Activated B cell treated with CpG ODN at 0.5 μM for 24 hours (primary cell): Measurements from ENCODE around the gene PIGN. TPM values are rescaled to one million over a fixed set of nuclear protein-coding genes. Genes with fewer than 3 reads are reported as not detected.

Experiments
- ATAC-seq: fragments of 200-7000 bp; cut with Tn5 transposase; one replicate; pipeline ENCODE4 v1.10.0; 2021; ENCODE audit warnings: low read depth, mild to moderate bottlenecking, moderate library complexity
- CTCF ChIA-PET: fragments of 350-600 bp; sonication (Branson Sonifier 250); formaldehyde crosslinking; loops from one replicate; lab custom pipeline; 2021; ENCODE audit warnings: antibody characterized with exemption; lab: Charles Lee
- POLR2A ChIA-PET: fragments of 350-600 bp; sonication (Branson Sonifier 250); formaldehyde crosslinking; loops from one replicate; lab custom pipeline; 2021; ENCODE audit warnings: antibody characterized with exemption; lab: Charles Lee
- DNase-seq: peaks from one replicate; pipeline ENCODE4 v3.0.0; 2022
- H3K27ac Mint-ChIP-seq: one replicate; pipeline ENCODE4 v1.8.0; 2020; ENCODE audit warnings: mixed read lengths
- H3K27me3 Mint-ChIP-seq: one replicate; pipeline ENCODE4 v1.8.0; 2021; ENCODE audit warnings: mixed read lengths
- H3K36me3 Mint-ChIP-seq: one replicate; pipeline ENCODE4 v1.8.0; 2021; ENCODE audit warnings: low read depth, mixed read lengths
- H3K4me1 Mint-ChIP-seq: one replicate; pipeline ENCODE4 v1.8.0; 2021; ENCODE audit warnings: mixed read lengths
- H3K4me3 Mint-ChIP-seq: one replicate; pipeline ENCODE4 v1.8.0; 2020; ENCODE audit warnings: mild to moderate bottlenecking, mixed read lengths
- H3K9me3 Mint-ChIP-seq: one replicate; pipeline ENCODE4 v1.8.0; 2020; ENCODE audit warnings: mixed read lengths
- intact Hi-C: fragments of 100-400 bp; cut with micrococcal nuclease; formaldehyde crosslinking; loops from one replicate; pipeline ENCODE4 v1.15.1; 2024
- total RNA-seq: library from RNA; stranded (reverse); gene quantifications from 2 replicates; pipeline ENCODE4 v1.2.3, GENCODE V29; 2022
- TF ChIP-seq, protein P1 (sequence below): fragments of 200-600 bp; IDR thresholded peaks from one replicate; pipeline ENCODE4 v1.8.0; 2022; ENCODE audit warnings: antibody characterized with exemption, mild to moderate bottlenecking

The PIGN gene
- total RNA-seq, 1 donor from 2014 or later: 29.4 TPM

DNA sequence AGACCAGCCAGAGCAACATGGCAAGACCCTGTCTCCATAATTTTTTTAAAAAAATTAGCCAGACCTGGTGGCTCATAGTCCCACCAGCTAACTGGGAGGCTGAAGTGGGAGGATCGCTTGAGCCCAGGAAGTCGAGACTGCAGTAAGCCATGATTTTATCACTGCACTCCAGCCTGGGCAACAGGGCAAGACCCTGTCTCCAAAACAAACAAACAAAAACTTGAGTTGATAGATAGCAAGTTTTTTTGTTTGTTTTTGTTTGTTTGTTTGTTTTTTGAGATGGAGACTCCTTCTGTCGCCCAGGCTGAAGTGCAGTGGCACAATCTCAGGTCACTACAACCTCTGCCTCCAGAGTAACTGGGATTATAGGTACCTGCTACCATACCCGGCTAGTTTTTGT lies 19.0 kb upstream of the PIGN start:
- ATAC-seq (no peak), DNase-seq (no peak)
- peaks cover 20% of the 10 kb centered on the region for H3K36me3 Mint-ChIP-seq
- intact Hi-C loops: loop anchor here (2.0 kb wide), 1 partner anchor 17 kb away; no protein-coding TSS in a partner anchor
- ChIA-PET POLR2A (no interaction called here), CTCF (no interaction called here)
- no peaks in the 10 kb centered on the region for H3K27me3 Mint-ChIP-seq
- H3K4me3 Mint-ChIP-seq: no peak overlapping the region
- no peak overlapping the region for H3K27ac Mint-ChIP-seq
- peaks cover 3% of the 10 kb centered on the region for H3K9me3 Mint-ChIP-seq
- peaks cover 22% of the 10 kb centered on the region for H3K4me1 Mint-ChIP-seq
- TF ChIP-seq, protein P1, sequence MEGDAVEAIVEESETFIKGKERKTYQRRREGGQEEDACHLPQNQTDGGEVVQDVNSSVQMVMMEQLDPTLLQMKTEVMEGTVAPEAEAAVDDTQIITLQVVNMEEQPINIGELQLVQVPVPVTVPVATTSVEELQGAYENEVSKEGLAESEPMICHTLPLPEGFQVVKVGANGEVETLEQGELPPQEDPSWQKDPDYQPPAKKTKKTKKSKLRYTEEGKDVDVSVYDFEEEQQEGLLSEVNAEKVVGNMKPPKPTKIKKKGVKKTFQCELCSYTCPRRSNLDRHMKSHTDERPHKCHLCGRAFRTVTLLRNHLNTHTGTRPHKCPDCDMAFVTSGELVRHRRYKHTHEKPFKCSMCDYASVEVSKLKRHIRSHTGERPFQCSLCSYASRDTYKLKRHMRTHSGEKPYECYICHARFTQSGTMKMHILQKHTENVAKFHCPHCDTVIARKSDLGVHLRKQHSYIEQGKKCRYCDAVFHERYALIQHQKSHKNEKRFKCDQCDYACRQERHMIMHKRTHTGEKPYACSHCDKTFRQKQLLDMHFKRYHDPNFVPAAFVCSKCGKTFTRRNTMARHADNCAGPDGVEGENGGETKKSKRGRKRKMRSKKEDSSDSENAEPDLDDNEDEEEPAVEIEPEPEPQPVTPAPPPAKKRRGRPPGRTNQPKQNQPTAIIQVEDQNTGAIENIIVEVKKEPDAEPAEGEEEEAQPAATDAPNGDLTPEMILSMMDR: no peak

DNA sequence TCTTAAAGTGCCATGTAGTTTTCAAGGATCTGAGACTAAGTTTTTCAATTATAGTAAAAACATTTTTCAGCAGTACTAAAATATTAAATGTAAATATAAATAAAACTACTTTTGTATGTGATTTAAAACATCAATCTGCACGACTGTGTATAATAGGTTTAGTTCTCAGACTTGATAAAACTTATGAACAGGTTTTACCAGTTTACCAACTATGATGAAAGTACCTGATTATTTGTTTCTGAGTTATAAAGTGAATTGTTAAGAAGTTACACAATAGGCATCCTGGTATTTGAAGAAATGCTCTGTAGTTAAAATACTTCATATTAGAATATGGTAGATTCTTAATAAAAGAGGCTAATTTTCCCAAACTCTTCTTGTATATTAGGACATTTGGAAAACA lies 15.0 kb upstream of the PIGN start:
- no peak for DNase-seq
- intact Hi-C loops: loop anchor here (2.0 kb wide), 1 partner anchor 15 kb away; no protein-coding TSS in a partner anchor
- H3K27me3 Mint-ChIP-seq: no peaks in the 10 kb centered on the region
- ChIA-PET POLR2A (no interaction called here), CTCF (no interaction called here)
- TF ChIP-seq, protein P1: no peak
- peaks cover 33% of the 10 kb centered on the region for H3K4me1 Mint-ChIP-seq
- H3K4me3 Mint-ChIP-seq: no peak overlapping the region
- H3K9me3 Mint-ChIP-seq: no peaks in the 10 kb centered on the region
- H3K27ac Mint-ChIP-seq: no peak overlapping the region
- H3K36me3 Mint-ChIP-seq: peaks cover 10% of the 10 kb centered on the region
- ATAC-seq: no peak

DNA sequence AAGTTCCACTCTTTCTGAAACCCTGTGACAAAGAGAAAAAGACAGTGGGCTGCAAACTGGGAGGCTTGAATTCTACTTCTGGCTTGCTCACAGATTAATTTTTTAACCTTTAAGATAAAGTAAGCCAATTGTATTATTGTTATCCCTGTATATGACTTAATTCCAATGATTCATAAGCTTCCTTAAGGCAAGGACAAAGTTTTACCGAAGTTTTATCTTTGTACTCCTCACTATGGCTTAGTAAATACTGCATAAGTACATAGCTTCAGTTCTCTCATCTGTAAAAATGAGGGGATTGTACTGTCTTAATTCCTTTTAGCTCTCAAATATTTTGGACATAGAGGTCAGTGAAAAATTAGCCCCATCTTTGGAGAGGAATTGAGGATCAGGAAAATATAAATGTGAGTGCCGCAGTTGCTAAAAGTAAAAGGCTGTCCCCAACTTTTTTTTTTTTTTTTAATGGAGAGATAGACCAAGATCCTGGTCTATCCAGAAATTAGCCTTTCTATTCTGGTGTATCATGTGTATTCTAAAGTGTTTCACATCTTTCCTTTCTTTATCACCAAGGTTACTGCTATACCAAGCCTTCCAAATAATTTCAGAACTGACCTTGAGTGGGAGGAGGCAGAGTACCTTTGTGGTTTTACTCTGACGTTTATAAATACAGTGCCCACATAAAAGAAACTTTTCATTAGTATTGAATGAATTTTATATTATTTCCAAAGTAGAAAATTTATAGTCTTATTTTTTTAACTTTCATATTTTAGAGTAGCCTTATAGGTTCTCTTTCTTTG lies 13.5 kb upstream of the PIGN start:
- intact Hi-C loops: loop anchor here (1.0 kb wide), 1 partner anchor 8 kb away; no protein-coding TSS in a partner anchor
- Mint-ChIP-seq H3K36me3 (peaks cover 11% of the 10 kb centered on the region), H3K27me3 (no peaks in the 10 kb centered on the region), H3K27ac (no peak overlapping the region), H3K4me3 (no peak overlapping the region), H3K4me1 (peaks cover 33% of the 10 kb centered on the region), H3K9me3 (no peaks in the 10 kb centered on the region)
- POLR2A ChIA-PET: no interaction called here
- CTCF ChIA-PET: interaction anchor here (0.6 to 1.1 kb wide), 3 partner anchors 50 to 243 kb away, joined by 5 to 7 read pairs (median 5); no protein-coding TSS in a partner anchor
- TF ChIP-seq, protein P1: no peak
- ATAC-seq: no peak
- DNase-seq: no peak

DNA sequence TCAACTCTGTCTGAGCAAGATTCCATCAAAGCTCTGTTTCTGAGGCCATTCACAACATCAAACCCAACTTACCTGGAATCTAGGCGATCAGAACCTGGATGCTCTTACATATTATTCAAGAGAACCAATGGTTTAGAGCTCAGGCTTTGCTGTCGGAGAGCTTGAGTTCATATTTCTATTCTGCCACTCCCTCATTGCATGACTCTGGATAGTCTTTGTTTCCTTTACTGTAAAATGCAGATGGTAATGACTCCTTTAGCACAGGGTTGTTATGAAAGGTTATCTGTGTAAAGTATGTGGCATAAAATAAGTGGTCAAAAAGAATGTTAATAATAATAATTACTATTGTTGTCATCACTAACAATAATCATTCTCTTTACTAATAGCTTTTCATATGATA lies 12.8 kb upstream of the PIGN start:
- ChIA-PET CTCF (interaction anchor here (0.6 to 1.1 kb wide), 3 partner anchors 51 to 243 kb away, joined by 5 to 7 read pairs (median 5); no protein-coding TSS in a partner anchor), POLR2A (no interaction called here)
- peaks cover 34% of the 10 kb centered on the region for H3K4me1 Mint-ChIP-seq
- TF ChIP-seq, protein P1: no peak
- H3K9me3 Mint-ChIP-seq: no peaks in the 10 kb centered on the region
- no peak overlapping the region for H3K27ac Mint-ChIP-seq
- H3K4me3 Mint-ChIP-seq: no peak overlapping the region
- H3K36me3 Mint-ChIP-seq: peaks cover 11% of the 10 kb centered on the region
- H3K27me3 Mint-ChIP-seq: no peaks in the 10 kb centered on the region
- DNase-seq (no peak), ATAC-seq (no peak)
- intact Hi-C loops: loop anchor here (1.0 kb wide), 1 partner anchor 9 kb away; no protein-coding TSS in a partner anchor

DNA sequence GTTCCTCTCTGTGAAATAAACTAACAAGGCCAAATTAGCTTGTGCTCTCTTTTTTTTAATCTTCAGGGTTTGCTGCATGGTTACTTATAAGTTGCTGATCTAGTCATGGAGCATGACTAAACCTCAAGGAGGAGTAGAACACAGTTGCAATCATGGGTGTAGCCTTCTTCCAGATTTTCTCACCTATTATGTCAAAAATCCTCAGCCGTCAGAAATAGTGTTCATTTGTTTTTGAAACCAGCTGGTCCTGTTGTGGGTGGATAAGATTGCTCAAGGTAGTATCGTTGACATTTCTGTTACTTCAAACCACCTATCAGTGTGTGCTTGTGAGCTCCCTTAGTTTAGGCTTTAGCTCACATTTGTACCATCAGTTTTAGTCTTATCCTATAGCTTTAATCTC lies 11.4 kb upstream of the PIGN start:
- Mint-ChIP-seq H3K27me3 (no peaks in the 10 kb centered on the region), H3K36me3 (peaks cover 7% of the 10 kb centered on the region), H3K27ac (no peak overlapping the region), H3K4me1 (peaks cover 44% of the 10 kb centered on the region), H3K4me3 (no peak overlapping the region), H3K9me3 (no peaks in the 10 kb centered on the region)
- DNase-seq: no peak
- POLR2A ChIA-PET: interaction anchor here (2.1 kb wide), 1 partner anchor 11 kb away, joined by 7 read pairs; the partner anchor contains the start of genes PIGN and RELCH
- ATAC-seq: no peak
- TF ChIP-seq, protein P1: no peak
- intact Hi-C loops: no loop called here
- CTCF ChIA-PET: interaction anchor here (1.0 kb wide), 1 partner anchor 51 kb away, joined by 3 read pairs; no protein-coding TSS in a partner anchor
